SH-SY5Y (cell line): Measurements from ENCODE around the gene DPF1.

Experiments
- GATA2 ChIP-seq: IDR thresholded peaks from 2 replicates; pipeline ENCODE4 v1.6.1; 2011; ENCODE audit warnings: mild to moderate bottlenecking, low read depth, low read length
- GATA3 ChIP-seq: IDR thresholded peaks from 2 replicates; pipeline ENCODE4 v1.6.1; 2011; ENCODE audit warnings: low read depth, mild to moderate bottlenecking, low read length, moderate library complexity

DNA sequence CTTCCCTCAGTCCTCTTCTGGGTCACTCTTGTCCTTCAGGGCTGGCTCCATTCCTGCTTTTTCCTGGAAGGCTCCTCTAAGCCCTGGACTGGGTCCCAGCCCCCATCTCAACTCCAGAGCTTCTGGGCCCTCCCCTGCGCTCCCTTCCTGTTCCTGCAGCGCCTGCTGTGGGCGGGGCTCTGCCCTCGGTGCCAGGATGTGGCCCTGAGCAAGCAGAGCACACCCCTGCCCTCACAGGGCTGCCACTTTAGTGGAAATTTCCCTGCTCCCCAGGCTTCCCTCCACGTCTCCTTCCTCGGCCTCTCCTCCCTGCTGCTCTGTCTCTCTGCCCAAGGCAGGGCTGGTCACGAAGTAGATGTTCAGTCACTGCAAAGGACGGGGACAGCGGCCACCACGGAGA lies 28.8 kb downstream of the DPF1 start:
- TF ChIP-seq GATA2 (no peak), GATA3 (no peak)
